DOHH2 (cell line): ENCODE data around the gene CAMTA1.

ENCODE experiments used
- H3F3A ChIP-seq: fragments of 200-600 bp; sonication (generic), shearing (Covaris generic); 2 replicates; pipeline ENCODE4 v1.6.0; 2016; ENCODE audit warnings: antibody characterized with exemption, mild to moderate bottlenecking; ENCODE audit not compliant: control insufficient read depth, insufficient read depth
- H3K27ac ChIP-seq: fragments of 200-600 bp; sonication (generic); 2 replicates; pipeline ENCODE4 v1.5.1; 2014; ENCODE audit warnings: low read depth, mild to moderate bottlenecking, low read length, moderate library complexity
- H3K27me3 ChIP-seq: fragments of 200-600 bp; sonication (generic); 2 replicates; pipeline ENCODE4 v1.6.1; 2014; ENCODE audit warnings: mild to moderate bottlenecking, low read length, mixed read lengths; ENCODE audit not compliant: control insufficient read depth
- H3K36me3 ChIP-seq: fragments of 200-600 bp; sonication (generic); 2 replicates; pipeline ENCODE4 v1.6.1; 2014; ENCODE audit warnings: mild to moderate bottlenecking, low read length, moderate library complexity, mixed read lengths; ENCODE audit not compliant: control insufficient read depth
- H3K4me1 ChIP-seq: fragments of 200-600 bp; sonication (generic); 2 replicates; pipeline ENCODE4 v1.6.1; 2014; ENCODE audit warnings: mild to moderate bottlenecking, low read length, mixed read lengths; ENCODE audit not compliant: control insufficient read depth
- H3K4me2 ChIP-seq: fragments of 200-600 bp; sonication (generic); 2 replicates; pipeline ENCODE4 v1.6.0; 2014; ENCODE audit warnings: mild to moderate bottlenecking, low read length, moderate library complexity
- H3K4me3 ChIP-seq: fragments of 200-600 bp; sonication (generic); 2 replicates; pipeline ENCODE4 v1.5.1; 2014; ENCODE audit warnings: mild to moderate bottlenecking, low read length, mixed read lengths
- H3K79me2 ChIP-seq: fragments of 200-600 bp; sonication (generic); 2 replicates; pipeline ENCODE4 v1.6.1; 2014; ENCODE audit warnings: mild to moderate bottlenecking, low read length, mixed read lengths; ENCODE audit not compliant: control insufficient read depth
- H3K9me2 ChIP-seq: fragments of 200-600 bp; sonication (generic); replicated peaks from 2 replicates; pipeline ENCODE4 v1.6.1; 2014; ENCODE audit warnings: mild to moderate bottlenecking, low read length, mixed read lengths; ENCODE audit not compliant: control insufficient read depth
- H3K9me3 ChIP-seq: fragments of 200-600 bp; sonication (generic); 2 replicates; pipeline ENCODE4 v1.6.1; 2014; ENCODE audit warnings: antibody characterized with exemption, low read length, mixed read lengths; ENCODE audit not compliant: control insufficient read depth, insufficient read depth
- H4K20me1 ChIP-seq: fragments of 200-600 bp; sonication (generic); 2 replicates; pipeline ENCODE4 v1.6.0; 2014; ENCODE audit warnings: low read depth, mild to moderate bottlenecking, antibody characterized with exemption, low read length, moderate library complexity; ENCODE audit not compliant: control insufficient read depth, insufficient read depth
- EZH2phosphoT487 ChIP-seq: fragments of 200-600 bp; sonication (generic); IDR thresholded peaks from 2 replicates; pipeline ENCODE4 v1.6.1; 2017; ENCODE audit warnings: borderline replicate concordance, mild to moderate bottlenecking, antibody characterized with exemption, low read length, moderate library complexity, mixed read lengths
- TF ChIP-seq, protein P1 (sequence below): fragments of 200-600 bp; sonication (generic); IDR thresholded peaks from one replicate; pipeline ENCODE4 v1.5.1; 2014; ENCODE audit warnings: antibody characterized with exemption, mild to moderate bottlenecking, low read depth, low read length; ENCODE audit not compliant: poor library complexity, severe bottlenecking

CAMTA1 gene

DNA sequence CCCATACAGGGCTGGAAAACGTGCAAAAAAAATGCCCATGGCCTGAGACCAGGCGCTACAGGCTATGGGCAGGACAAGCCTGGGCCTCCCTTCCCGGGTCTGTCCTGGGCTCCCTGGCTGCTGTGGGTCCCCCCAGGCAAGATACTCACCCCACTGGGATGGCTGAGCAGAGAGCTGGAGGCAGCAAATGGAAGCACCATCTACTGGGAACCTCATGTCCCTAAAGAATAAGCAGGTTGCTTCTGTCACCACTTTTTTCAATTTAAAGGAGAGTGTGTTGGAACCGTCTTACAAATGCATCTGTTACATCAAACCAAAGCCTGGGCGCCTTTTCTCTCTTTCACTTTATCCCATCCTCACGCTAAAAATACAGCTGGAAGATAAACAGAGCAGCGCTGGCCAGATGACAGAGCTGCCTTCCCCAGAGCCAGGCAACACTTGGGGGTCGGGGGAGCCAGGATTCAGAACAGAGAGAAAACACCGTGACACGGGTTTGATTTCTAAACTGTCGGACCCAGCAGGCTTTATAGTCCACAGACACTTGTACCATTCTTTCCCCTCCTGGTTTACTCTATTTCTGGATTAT, 723.8 kb downstream of the CAMTA1 start:
- Histone ChIP-seq H3K27me3 (no peaks in the 10 kb centered on the region), H3K36me3 (no peaks in the 10 kb centered on the region), H3F3A (no peaks in the 10 kb centered on the region), H3K4me2 (no peak overlapping the region), H3K9me3 (no peaks in the 10 kb centered on the region), H3K9me2 (no peaks in the 10 kb centered on the region), H3K4me3 (no peak overlapping the region), H3K27ac (no peak overlapping the region), H4K20me1 (no peaks in the 10 kb centered on the region), H3K79me2 (no peaks in the 10 kb centered on the region), H3K4me1 (no peaks in the 10 kb centered on the region)
- TF ChIP-seq, protein P1, sequence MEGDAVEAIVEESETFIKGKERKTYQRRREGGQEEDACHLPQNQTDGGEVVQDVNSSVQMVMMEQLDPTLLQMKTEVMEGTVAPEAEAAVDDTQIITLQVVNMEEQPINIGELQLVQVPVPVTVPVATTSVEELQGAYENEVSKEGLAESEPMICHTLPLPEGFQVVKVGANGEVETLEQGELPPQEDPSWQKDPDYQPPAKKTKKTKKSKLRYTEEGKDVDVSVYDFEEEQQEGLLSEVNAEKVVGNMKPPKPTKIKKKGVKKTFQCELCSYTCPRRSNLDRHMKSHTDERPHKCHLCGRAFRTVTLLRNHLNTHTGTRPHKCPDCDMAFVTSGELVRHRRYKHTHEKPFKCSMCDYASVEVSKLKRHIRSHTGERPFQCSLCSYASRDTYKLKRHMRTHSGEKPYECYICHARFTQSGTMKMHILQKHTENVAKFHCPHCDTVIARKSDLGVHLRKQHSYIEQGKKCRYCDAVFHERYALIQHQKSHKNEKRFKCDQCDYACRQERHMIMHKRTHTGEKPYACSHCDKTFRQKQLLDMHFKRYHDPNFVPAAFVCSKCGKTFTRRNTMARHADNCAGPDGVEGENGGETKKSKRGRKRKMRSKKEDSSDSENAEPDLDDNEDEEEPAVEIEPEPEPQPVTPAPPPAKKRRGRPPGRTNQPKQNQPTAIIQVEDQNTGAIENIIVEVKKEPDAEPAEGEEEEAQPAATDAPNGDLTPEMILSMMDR: no peak

DNA sequence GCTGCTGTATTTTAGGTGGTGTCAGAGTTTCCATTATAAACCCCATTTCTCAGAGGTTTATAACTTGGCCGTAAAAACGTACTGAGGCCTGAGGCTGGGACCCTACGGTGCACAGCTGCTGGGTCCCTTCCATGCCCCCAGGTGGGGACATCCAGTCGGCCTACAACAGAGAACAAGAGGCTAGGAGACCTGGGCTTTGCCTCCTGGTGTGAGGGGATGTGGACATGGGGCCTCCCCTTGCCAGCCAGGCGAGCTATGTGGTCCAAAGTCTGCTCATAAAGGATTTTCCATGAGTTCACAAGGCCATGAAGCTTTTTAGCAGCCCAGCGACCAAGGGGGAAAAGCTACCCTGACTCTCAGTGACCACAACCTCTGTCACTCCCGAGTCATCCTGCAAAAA, 724.3 kb downstream of the CAMTA1 start:
- Histone ChIP-seq H3K4me3 (no peak overlapping the region), H4K20me1 (no peaks in the 10 kb centered on the region), H3F3A (no peaks in the 10 kb centered on the region), H3K27ac (no peak overlapping the region), H3K4me2 (no peak overlapping the region), H3K27me3 (no peaks in the 10 kb centered on the region), H3K79me2 (no peaks in the 10 kb centered on the region), H3K4me1 (no peaks in the 10 kb centered on the region), H3K9me3 (no peaks in the 10 kb centered on the region), H3K9me2 (no peaks in the 10 kb centered on the region), H3K36me3 (no peaks in the 10 kb centered on the region)
- TF ChIP-seq, protein P1: no peak
- TF ChIP-seq EZH2phosphoT487: no peak

GRCh38 chr1:7510389-7510931, 725.2 kb downstream of the CAMTA1 start:
- Histone ChIP-seq H3K79me2 (no peaks in the 10 kb centered on the region), H3K9me2 (no peaks in the 10 kb centered on the region), H4K20me1 (no peaks in the 10 kb centered on the region), H3K4me2 (no peak overlapping the region), H3K9me3 (no peaks in the 10 kb centered on the region), H3F3A (no peaks in the 10 kb centered on the region), H3K27me3 (no peaks in the 10 kb centered on the region), H3K27ac (no peak overlapping the region), H3K4me1 (no peaks in the 10 kb centered on the region), H3K36me3 (no peaks in the 10 kb centered on the region), H3K4me3 (no peak overlapping the region)
- no peak for TF ChIP-seq EZH2phosphoT487
- TF ChIP-seq, protein P1: no peak
